Endothelial cell of umbilical vein (primary cell): ENCODE data around the gene EDDM3A. TPM values are rescaled to one million over a fixed set of nuclear protein-coding genes. Genes with fewer than 3 reads are reported as not detected.

Experiments used
- BruUV-seq: library from RNA; stranded (reverse); fragments of 400-500 nt; replicated peaks from 2 replicates; lab custom pipeline; 2021; lab: Mats Ljungman, UMichigan
- CTCF ChIA-PET: fragments of 300-600, 350-600 bp; sonication (Branson Sonifier 250); formaldehyde crosslinking; loops from one replicate; lab custom pipeline; 2021; ENCODE audit warnings: antibody characterized with exemption, inconsistent platforms; lab: Charles Lee
- POLR2A ChIA-PET: fragments of 300-600, 350-600 bp; sonication (Branson Sonifier 250); formaldehyde crosslinking; loops from one replicate; lab custom pipeline; 2021; ENCODE audit warnings: antibody characterized with exemption, inconsistent platforms; lab: Charles Lee
- DNase-seq: peaks from one replicate; pipeline ENCODE4 v3.0.0-alpha.2; 2011; ENCODE audit warnings: low read depth, low spot score
- FAIRE-seq: peaks from 2 replicates; lab custom pipeline; 2011; peaks lifted over from hg19 to GRCh38; lab: Jason Lieb, UNC
- H2AFZ ChIP-seq: 2 replicates; pipeline ENCODE4 v1.6.0; 2012; ENCODE audit warnings: low read depth, low read length, control low read depth, inconsistent platforms
- H3K27ac ChIP-seq: 2 replicates; pipeline ENCODE4 v1.5.1; 2011; ENCODE audit warnings: low read depth, mild to moderate bottlenecking, control low read depth, low read length, moderate library complexity; ENCODE audit not compliant: insufficient read depth
- H3K27me3 ChIP-seq, 2 experiments: 2 replicates each; pipeline versions ENCODE4 v1.6.0 to v1.6.1; 2011; ENCODE audit warnings: low read length in 2 of 2, mixed read lengths in 1 of 2; ENCODE audit not compliant: control insufficient read depth in 2 of 2, insufficient read depth in 2 of 2
- H3K36me3 ChIP-seq, 2 experiments: 2 replicates in 1 of 2; 3 replicates in 1 of 2; pipeline ENCODE4 v1.5.1; 2011; ENCODE audit warnings: low read length in 2 of 2, mild to moderate bottlenecking in 1 of 2, moderate library complexity in 1 of 2; ENCODE audit not compliant: control insufficient read depth in 2 of 2, insufficient read depth in 2 of 2; ENCODE audit errors: extremely low read depth in 1 of 2
- H3K4me1 ChIP-seq: 3 replicates; pipeline ENCODE4 v1.5.1; 2011; ENCODE audit warnings: mild to moderate bottlenecking, low read length; ENCODE audit not compliant: control insufficient read depth, insufficient read depth; ENCODE audit errors: extremely low read depth
- H3K4me2 ChIP-seq: 2 replicates; pipeline ENCODE4 v1.6.1; 2011; ENCODE audit warnings: low read length, control low read depth, mixed read lengths; ENCODE audit not compliant: insufficient read depth
- H3K4me3 ChIP-seq, 3 experiments: fragments of 200-600 bp in 1 of 3; sonication (generic), shearing (Covaris generic) in 1 of 3; replicated peaks in 1 of 3; 2 replicates each; pipeline ENCODE4 v1.5.1; 2011 to 2016; ENCODE audit warnings: control low read depth in 3 of 3, low read length in 3 of 3, mild to moderate bottlenecking in 2 of 3, inconsistent platforms in 1 of 3, low read depth in 1 of 3, moderate library complexity in 1 of 3; ENCODE audit not compliant: insufficient read depth in 1 of 3
- H3K79me2 ChIP-seq: 2 replicates; pipeline ENCODE4 v1.6.0; 2012; ENCODE audit warnings: low read length, inconsistent platforms; ENCODE audit not compliant: control insufficient read depth, insufficient read depth
- H3K9ac ChIP-seq: replicated peaks from 2 replicates; pipeline ENCODE3; 2011; ENCODE audit warnings: low read length, control low read depth; ENCODE audit not compliant: insufficient read depth; ENCODE audit errors: extremely low read depth
- H3K9me1 ChIP-seq: replicated peaks from 3 replicates; pipeline ENCODE4 v1.6.0; 2011; ENCODE audit warnings: mild to moderate bottlenecking, low read length; ENCODE audit not compliant: control insufficient read depth, insufficient read depth; ENCODE audit errors: extremely low read depth
- H3K9me3 ChIP-seq: replicated peaks from 2 replicates; pipeline ENCODE4 v1.5.1; 2012; ENCODE audit warnings: low read length, inconsistent platforms; ENCODE audit not compliant: control insufficient read depth, insufficient read depth
- H4K20me1 ChIP-seq: replicated peaks from 2 replicates; pipeline ENCODE3; 2011; ENCODE audit warnings: mild to moderate bottlenecking, low read length; ENCODE audit not compliant: control insufficient read depth, insufficient read depth; ENCODE audit errors: extremely low read depth
- EZH2 ChIP-seq: IDR thresholded peaks from 2 replicates; pipeline ENCODE4 v1.6.1; 2012; ENCODE audit warnings: borderline replicate concordance, low read depth, mild to moderate bottlenecking, moderate library complexity, low read length, inconsistent platforms; ENCODE audit not compliant: severe bottlenecking
- FOS ChIP-seq: IDR thresholded peaks from 2 replicates; pipeline ENCODE4 v1.6.1; 2011; ENCODE audit warnings: mild to moderate bottlenecking, low read length, moderate library complexity, borderline replicate concordance; ENCODE audit not compliant: insufficient read depth
- GATA2 ChIP-seq: IDR thresholded peaks from 2 replicates; pipeline ENCODE4 v1.7.0; 2011; ENCODE audit warnings: low read depth, mild to moderate bottlenecking, moderate library complexity, mixed read lengths, low read length; ENCODE audit not compliant: insufficient read length, insufficient read depth
- JUN ChIP-seq: IDR thresholded peaks from 2 replicates; pipeline ENCODE4 v1.6.1; 2011; ENCODE audit warnings: borderline replicate concordance, low read depth; ENCODE audit not compliant: insufficient read length, insufficient read depth
- MYC ChIP-seq: IDR thresholded peaks from one replicate; pipeline ENCODE4 v1.6.1; 2011; ENCODE audit warnings: mild to moderate bottlenecking, low read depth, low read length
- POLR2A ChIP-seq: IDR thresholded peaks from 2 replicates; pipeline ENCODE4 v1.6.1; 2012; ENCODE audit warnings: low read depth, mild to moderate bottlenecking, control low read depth, low read length
- POLR2AphosphoS5 ChIP-seq: IDR thresholded peaks from 2 replicates; pipeline ENCODE4 v1.6.1; 2012; ENCODE audit warnings: low read depth, mild to moderate bottlenecking, control low read depth, low read length, moderate library complexity; ENCODE audit not compliant: insufficient read depth
- dilution Hi-C: fragments of 300-500 bp; cut with MboI; formaldehyde crosslinking; loops from one replicate; pipeline ENCODE4 v1.15.0; 2019; ENCODE audit warnings: low sequenced_read_pairs; ENCODE audit not compliant: extremely low pct_ligation_motif_present
- intact Hi-C: fragments of 100-400 bp; cut with micrococcal nuclease; formaldehyde crosslinking; loops from one replicate; pipeline ENCODE4 v1.10.0; 2022
- polyA plus RNA-seq, 4 experiments: library from polyadenylated mRNA; depleted of rRNA in 3 of 4; stranded (reverse) in 3 of 4; unstranded in 1 of 4; fragments of >200 nt; gene quantifications; 2 replicates each; pipeline versions ENCODE4 v1.2.1 to v1.2.3, GENCODE V29; 2011 to 2012; ENCODE audit warnings: missing spikeins in 1 of 4
- total RNA-seq: library from RNA; stranded (reverse); gene quantifications from 2 replicates; pipeline ENCODE4 v1.2.3, GENCODE V29; 2021
- TF ChIP-seq, protein P1 (sequence below): IDR thresholded peaks from 2 replicates; pipeline ENCODE4 v1.6.1; 2011; ENCODE audit not compliant: insufficient read depth, insufficient read length
- TF ChIP-seq, protein P2 (sequence below), 2 donors: IDR thresholded peaks; 1 replicate in 1 of 2; 2 replicates in 1 of 2; pipeline ENCODE4 v1.5.1; 2011; ENCODE audit warnings: low read length in 2 of 2, mild to moderate bottlenecking in 2 of 2, moderate library complexity in 2 of 2, control low read depth in 1 of 2, inconsistent platforms in 1 of 2, low read depth in 1 of 2; ENCODE audit not compliant: insufficient read depth in 1 of 2; ENCODE audit errors: extremely low read depth in 1 of 2

Gene EDDM3A
- total and polyA plus RNA-seq, 2 donors (not counting 3 experiments of a cell fraction or from before 2014, with no cell fraction given) = not detected

DNA sequence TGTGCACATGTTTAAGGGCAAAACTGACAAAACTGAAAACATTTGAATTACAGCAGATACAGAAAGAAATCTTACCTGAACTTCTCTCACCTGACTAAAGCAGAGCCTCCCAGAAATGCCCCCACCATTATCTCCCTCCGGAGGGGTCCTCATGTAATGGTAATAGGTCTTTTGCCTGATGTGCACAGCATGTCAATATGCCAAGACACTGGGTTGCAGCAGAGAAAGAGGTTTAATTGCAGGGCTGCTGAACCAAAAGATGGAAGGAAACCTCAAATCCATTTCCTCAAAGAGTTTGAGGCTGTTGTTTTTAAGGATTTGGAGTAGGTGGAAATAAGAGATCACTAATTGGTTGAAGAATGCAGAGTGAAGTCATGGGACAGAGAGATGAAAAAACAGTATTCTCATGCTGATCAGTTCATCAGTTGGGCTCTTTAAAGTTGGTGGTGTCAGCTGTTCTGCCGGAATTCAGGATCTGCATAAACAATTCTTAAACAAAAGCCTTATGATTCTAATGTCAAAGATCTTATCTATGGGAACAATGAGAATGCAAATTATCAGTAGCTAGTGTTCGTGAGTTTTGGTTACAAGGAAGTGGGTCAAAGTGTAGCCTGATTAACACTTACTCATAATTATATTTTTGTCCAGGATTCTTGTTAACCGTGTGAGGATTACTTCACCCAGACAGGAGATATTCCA, 38.9 kb upstream of the EDDM3A start:
- no peaks in the 10 kb centered on the region for H3K36me3 ChIP-seq
- H2AFZ ChIP-seq = no peak overlapping the region
- no peaks in the 10 kb centered on the region for H3K27me3 ChIP-seq
- intact Hi-C loops = loop anchor here (1.0 kb wide), 1 partner anchor 23 kb away; the partner anchor contains the start of gene RNASE4
- ChIA-PET CTCF (interaction anchor here (0.8 to 2.4 kb wide), 15 partner anchors 9 to 364 kb away, joined by 3 to 11 read pairs (median 5); partner anchors contain the start of gene PARP2), POLR2A (no interaction called here)
- H3K4me2 ChIP-seq = peak overlapping the region; percentile 71
- DNase-seq (peak; percentile 88), FAIRE-seq (no peak)
- H3K27ac ChIP-seq = peak overlapping the region; percentile 82
- dilution Hi-C loops = no loop called here
- H3K9me3 ChIP-seq = peaks cover 2% of the 10 kb centered on the region
- H3K9ac ChIP-seq = peak overlapping the region; percentile 49
- H3K4me3 ChIP-seq = no peak overlapping the region
- H3K79me2 ChIP-seq = no peaks in the 10 kb centered on the region
- peaks cover 14% of the 10 kb centered on the region for H3K4me1 ChIP-seq
- peak; percentile 97 for TF ChIP-seq GATA2
- TF ChIP-seq, protein P1, sequence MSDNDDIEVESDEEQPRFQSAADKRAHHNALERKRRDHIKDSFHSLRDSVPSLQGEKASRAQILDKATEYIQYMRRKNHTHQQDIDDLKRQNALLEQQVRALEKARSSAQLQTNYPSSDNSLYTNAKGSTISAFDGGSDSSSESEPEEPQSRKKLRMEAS = no peak
- peak; percentile 6 for TF ChIP-seq JUN
- TF ChIP-seq POLR2AphosphoS5 = no peak
- TF ChIP-seq, protein P2, sequence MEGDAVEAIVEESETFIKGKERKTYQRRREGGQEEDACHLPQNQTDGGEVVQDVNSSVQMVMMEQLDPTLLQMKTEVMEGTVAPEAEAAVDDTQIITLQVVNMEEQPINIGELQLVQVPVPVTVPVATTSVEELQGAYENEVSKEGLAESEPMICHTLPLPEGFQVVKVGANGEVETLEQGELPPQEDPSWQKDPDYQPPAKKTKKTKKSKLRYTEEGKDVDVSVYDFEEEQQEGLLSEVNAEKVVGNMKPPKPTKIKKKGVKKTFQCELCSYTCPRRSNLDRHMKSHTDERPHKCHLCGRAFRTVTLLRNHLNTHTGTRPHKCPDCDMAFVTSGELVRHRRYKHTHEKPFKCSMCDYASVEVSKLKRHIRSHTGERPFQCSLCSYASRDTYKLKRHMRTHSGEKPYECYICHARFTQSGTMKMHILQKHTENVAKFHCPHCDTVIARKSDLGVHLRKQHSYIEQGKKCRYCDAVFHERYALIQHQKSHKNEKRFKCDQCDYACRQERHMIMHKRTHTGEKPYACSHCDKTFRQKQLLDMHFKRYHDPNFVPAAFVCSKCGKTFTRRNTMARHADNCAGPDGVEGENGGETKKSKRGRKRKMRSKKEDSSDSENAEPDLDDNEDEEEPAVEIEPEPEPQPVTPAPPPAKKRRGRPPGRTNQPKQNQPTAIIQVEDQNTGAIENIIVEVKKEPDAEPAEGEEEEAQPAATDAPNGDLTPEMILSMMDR (IDR thresholded peaks at IDR 0.05; ENCODE audit: extremely low read depth in 1 of 2, insufficient read depth in 1 of 2, low read depth in 1 of 2, low read length in 2 of 2) = no peak
- TF ChIP-seq POLR2A = no peak
- TF ChIP-seq EZH2 = no peak
- TF ChIP-seq FOS = peak; percentile 40
- no peak for TF ChIP-seq MYC
- no peaks in the 10 kb centered on the region for H4K20me1 ChIP-seq
- no peaks in the 10 kb centered on the region for H3K9me1 ChIP-seq
- no TSS peak for BruUV-seq
